Transverse colon (tissue), 4 donors: ENCODE results near the gene LAMA5. TPM values are rescaled to one million over a fixed set of nuclear protein-coding genes. Genes with fewer than 3 reads are reported as not detected.

Experiments used
- DNase-seq: peaks from one replicate; pipeline ENCODE4 v3.0.0-alpha.2; 2019
- H3K27ac ChIP-seq, 4 donors: fragments of 200-600 bp; sonication (generic); 2 replicates each; pipeline ENCODE4 v1.5.1; 2016 to 2018; ENCODE audit warnings: inconsistent platforms in 4 of 4
- H3K27me3 ChIP-seq: fragments of 200-600 bp; sonication (generic); 2 replicates; pipeline ENCODE4 v1.5.1; 2017; ENCODE audit warnings: inconsistent platforms
- H3K36me3 ChIP-seq, 4 donors: fragments of 200-600 bp; sonication (generic); 2 replicates each; pipeline ENCODE4 v1.5.1; 2017 to 2019; ENCODE audit warnings: inconsistent platforms in 4 of 4
- H3K4me1 ChIP-seq, 4 donors: fragments of 200-600 bp; sonication (generic); 2 replicates each; pipeline ENCODE4 v1.5.1; 2017 to 2020; ENCODE audit warnings: inconsistent platforms in 4 of 4
- H3K4me3 ChIP-seq, 4 donors: fragments of 200-600 bp; sonication (generic); 1 replicate in 1 of 4; 2 replicates in 3 of 4; pipeline versions ENCODE4 v1.5.1 to v1.6.1; 2017 to 2019; ENCODE audit warnings: inconsistent platforms in 4 of 4
- H3K9me3 ChIP-seq, 2 donors: fragments of 200-600 bp; sonication (generic); 2 replicates each; pipeline ENCODE4 v1.5.1; 2017 to 2019; ENCODE audit warnings: inconsistent platforms in 2 of 2
- EP300 ChIP-seq: sonication (generic); formaldehyde crosslinking; IDR thresholded peaks from one replicate; pipeline ENCODE4 v1.6.1; 2017; ENCODE audit warnings: antibody characterized with exemption, low read depth
- POLR2A ChIP-seq: fragments of 450-650 bp; IDR thresholded peaks from one replicate; pipeline ENCODE4 v1.6.1; 2016; ENCODE audit warnings: antibody characterized with exemption, mild to moderate bottlenecking, moderate library complexity
- POLR2AphosphoS5 ChIP-seq, 3 donors: sonication (generic); formaldehyde crosslinking; IDR thresholded peaks; one replicate each; pipeline ENCODE4 v1.6.1; 2016; ENCODE audit warnings: antibody characterized with exemption in 3 of 3
- WGBS, 2 donors: methylation state at CpG; one replicate each; pipeline ENCODE4 v1.1.5; 2018; ENCODE audit warnings: low coverage in 1 of 2; 5-methylcytosine and 5-hydroxymethylcytosine counted together
- in situ Hi-C, 4 donors: fragments of 200-750 bp; cut with MboI; loops; one replicate each; pipeline versions ENCODE4 v1.15.0 to v1.15.1; 2017; ENCODE audit warnings: low sequenced_read_pairs in 3 of 4, low pct_ligation_motif_present in 1 of 4, low pct_unique_long_range_greater_than_20kb in 1 of 4
- intact Hi-C: fragments of 100-400 bp; cut with DNase I; formaldehyde crosslinking; loops from one replicate; pipeline ENCODE4 v1.15.1; 2023; ENCODE audit warnings: low total_unique reads
- total RNA-seq, 4 donors: library from RNA; depleted of rRNA; stranded (reverse); fragments of >200 nt; gene quantifications; one replicate each; pipeline ENCODE4 v1.1.0, GENCODE V29; 2016
- TF ChIP-seq, protein P1 (sequence below), 5 experiments: fragments of 200-600 bp in 3 of 5; fragments of 450-650 bp in 2 of 5; sonication (generic) in 3 of 5; IDR thresholded peaks; 1 replicate in 2 of 5; 2 replicates in 3 of 5; pipeline ENCODE4 v1.5.1; 2016 to 2017; ENCODE audit warnings: antibody characterized with exemption in 5 of 5, inconsistent platforms in 3 of 5, mild to moderate bottlenecking in 2 of 5, moderate library complexity in 1 of 5

The LAMA5 gene
- total RNA-seq, 4 donors from 2014 or later = 33.2 to 269 (median 91.3) TPM

DNA sequence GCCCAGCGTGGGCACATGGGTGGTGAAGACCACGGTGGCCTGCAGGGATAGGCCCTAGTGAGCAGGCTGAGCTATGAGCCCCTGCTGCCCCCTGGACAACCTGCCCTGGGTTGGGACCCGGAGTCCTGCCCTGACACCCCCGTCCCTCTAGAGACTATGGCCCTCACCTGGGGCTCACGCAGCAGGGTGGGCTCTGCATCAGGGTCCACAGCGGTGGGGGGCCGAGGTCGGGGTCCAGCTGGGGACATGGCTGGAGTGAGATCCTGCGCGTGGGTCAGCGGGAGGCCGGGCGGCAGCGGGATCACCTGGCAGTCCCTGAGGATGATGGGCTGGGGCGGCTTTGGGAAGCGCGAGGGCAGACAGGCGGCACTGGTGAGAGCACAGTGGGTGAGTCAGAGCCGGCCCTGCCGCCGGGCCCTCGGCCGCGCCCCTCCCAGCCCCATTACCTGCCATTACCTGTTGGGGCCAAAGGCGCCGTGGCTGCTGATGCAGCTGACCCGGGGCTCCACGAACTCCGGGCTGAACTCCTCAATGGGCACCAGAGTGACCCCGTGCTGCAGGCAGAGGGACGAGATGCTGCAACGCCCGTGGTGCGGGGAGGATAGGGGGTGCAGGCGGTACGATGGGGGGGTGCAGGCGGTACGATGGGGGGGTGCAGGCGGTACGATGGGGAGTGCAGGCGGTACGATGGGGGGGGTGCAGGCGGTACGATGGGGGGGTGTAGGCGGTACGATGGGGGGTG lies 36.4 kb downstream of the LAMA5 start:
- intact Hi-C loops = no loop called here
- H3K9me3 ChIP-seq = no peaks in the 10 kb centered on the region
- no peaks in the 10 kb centered on the region for H3K36me3 ChIP-seq
- TF ChIP-seq, protein P1, sequence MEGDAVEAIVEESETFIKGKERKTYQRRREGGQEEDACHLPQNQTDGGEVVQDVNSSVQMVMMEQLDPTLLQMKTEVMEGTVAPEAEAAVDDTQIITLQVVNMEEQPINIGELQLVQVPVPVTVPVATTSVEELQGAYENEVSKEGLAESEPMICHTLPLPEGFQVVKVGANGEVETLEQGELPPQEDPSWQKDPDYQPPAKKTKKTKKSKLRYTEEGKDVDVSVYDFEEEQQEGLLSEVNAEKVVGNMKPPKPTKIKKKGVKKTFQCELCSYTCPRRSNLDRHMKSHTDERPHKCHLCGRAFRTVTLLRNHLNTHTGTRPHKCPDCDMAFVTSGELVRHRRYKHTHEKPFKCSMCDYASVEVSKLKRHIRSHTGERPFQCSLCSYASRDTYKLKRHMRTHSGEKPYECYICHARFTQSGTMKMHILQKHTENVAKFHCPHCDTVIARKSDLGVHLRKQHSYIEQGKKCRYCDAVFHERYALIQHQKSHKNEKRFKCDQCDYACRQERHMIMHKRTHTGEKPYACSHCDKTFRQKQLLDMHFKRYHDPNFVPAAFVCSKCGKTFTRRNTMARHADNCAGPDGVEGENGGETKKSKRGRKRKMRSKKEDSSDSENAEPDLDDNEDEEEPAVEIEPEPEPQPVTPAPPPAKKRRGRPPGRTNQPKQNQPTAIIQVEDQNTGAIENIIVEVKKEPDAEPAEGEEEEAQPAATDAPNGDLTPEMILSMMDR (IDR thresholded peaks at IDR 0.05) = no peak
- TF ChIP-seq EP300 (no peak), POLR2A (no peak)
- no peak overlapping the region for H3K4me3 ChIP-seq
- in situ Hi-C loops = no loop called here
- WGBS, 2 donors = 82% methylated on average over 43 of the region's 46 CpGs; no CpG with 5 or more reads in 1 of the 2 donors
- DNase-seq = no peak
- H3K4me1 ChIP-seq = no peaks in the 10 kb centered on the region
- no peak overlapping the region for H3K27ac ChIP-seq
- no peaks in the 10 kb centered on the region for H3K27me3 ChIP-seq

DNA sequence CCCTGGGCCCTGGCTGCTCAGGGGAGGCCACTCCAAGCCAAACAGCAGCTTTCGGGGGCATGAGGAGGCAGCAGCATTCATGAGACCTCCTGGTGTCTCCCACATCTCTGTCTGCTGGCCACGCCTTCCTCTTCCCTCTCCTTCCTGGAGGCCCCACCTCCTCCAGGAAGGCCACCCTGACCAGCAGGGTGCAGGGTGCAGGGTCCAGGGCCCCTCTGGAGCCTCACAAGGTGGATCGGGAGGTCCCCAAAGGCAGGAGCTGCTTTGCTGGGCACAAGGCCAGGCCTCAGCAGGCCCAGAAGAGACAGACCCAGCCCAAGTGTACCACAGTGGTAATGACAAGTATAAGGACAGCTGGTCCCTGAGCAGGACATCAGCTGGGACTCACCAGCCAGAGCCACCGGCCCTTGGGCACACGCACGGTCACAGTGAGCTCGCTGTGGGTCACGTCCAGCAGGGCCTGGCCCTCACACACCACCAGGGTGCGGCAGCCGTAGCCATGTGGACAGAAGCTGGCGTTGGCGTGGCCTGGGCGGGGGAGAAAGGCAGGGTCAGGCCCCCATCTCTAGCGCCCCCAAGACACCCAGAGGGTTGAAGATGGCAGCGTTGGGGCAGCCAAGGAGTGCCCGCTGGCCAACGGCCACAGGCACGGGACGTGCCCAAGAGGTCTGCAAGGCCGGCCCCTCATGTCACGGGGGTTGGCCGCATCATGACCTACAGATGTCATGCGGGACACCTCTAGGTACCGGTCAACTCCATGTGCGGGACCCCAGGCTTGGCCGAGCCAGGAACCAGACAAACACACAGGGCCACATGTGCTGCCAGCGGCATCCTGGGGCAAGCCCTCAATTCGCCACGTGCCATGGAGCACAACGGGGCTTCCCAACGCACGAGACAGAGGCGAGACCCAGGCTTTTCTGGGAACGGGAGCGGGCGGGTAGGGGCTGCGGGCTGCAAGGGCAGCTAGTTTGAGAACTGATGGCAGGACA lies 37.4 kb downstream of the LAMA5 start:
- DNase-seq = no peak
- TF ChIP-seq POLR2A = no peak
- no peak for TF ChIP-seq POLR2AphosphoS5 (IDR thresholded peaks at IDR 0.05)
- TF ChIP-seq, protein P1 (IDR thresholded peaks at IDR 0.05) = no peak
- TF ChIP-seq EP300 = no peak
- H3K27me3 ChIP-seq = no peaks in the 10 kb centered on the region
- no peaks in the 10 kb centered on the region for H3K9me3 ChIP-seq
- no peaks in the 10 kb centered on the region for H3K36me3 ChIP-seq
- no peak overlapping the region for H3K27ac ChIP-seq
- H3K4me1 ChIP-seq = no peaks in the 10 kb centered on the region
- intact Hi-C loops = no loop called here
- in situ Hi-C loops = no loop called here
- no peak overlapping the region for H3K4me3 ChIP-seq
- WGBS, 2 donors = 92% methylated on average over 34 of the region's 37 CpGs; no CpG with 5 or more reads in 1 of the 2 donors

DNA sequence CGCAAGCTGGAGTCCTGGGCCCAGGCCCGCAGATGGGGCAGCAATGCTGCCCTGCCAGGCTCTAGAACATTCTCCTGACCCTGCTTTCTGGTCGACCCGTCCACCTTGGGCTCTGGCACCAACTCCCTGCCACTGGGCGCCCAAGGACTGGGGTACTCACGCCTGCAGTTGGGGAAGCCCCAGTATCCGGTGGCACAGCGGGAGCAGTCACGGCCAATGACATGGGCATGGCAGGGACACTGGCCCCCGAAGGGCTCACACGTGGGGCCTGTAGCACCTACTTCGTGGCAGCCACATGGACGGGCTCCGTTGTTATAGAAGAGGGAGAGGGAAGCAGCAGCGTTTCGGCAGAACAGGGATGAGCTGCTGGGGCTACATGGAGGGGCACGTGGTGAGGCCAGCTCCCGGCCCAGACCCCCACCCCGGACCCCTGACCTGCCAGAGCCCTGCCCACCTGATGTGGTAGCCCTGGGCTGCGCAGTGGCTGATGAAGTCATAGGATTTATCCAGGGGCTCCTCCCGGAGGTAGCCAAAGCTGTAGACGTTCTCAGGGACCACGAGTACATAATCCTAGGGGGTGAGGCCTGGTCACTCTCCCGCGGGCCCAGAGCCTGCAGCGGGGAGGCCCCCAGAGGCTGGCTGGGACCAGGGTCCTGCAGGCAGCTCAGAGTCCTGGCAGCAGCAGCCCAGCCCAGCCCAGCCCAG lies 38.3 kb downstream of the LAMA5 start:
- no peak overlapping the region for H3K27ac ChIP-seq
- no peak overlapping the region for H3K4me3 ChIP-seq
- 89% methylated on average over 25 of the region's 26 CpGs; no CpG with 5 or more reads in 1 of the 2 donors for WGBS, 2 donors
- no peak for DNase-seq
- intact Hi-C loops (no loop called here), in situ Hi-C loops (no loop called here)
- H3K4me1 ChIP-seq = no peaks in the 10 kb centered on the region
- TF ChIP-seq POLR2AphosphoS5 (IDR thresholded peaks at IDR 0.05) = no peak
- no peak for TF ChIP-seq POLR2A
- TF ChIP-seq EP300 = no peak
- TF ChIP-seq, protein P1 (IDR thresholded peaks at IDR 0.05) = no peak
- no peaks in the 10 kb centered on the region for H3K36me3 ChIP-seq
- H3K27me3 ChIP-seq = no peaks in the 10 kb centered on the region
- no peaks in the 10 kb centered on the region for H3K9me3 ChIP-seq
